Measurements from ENCODE around the gene VAPA.

The VAPA gene

DNA sequence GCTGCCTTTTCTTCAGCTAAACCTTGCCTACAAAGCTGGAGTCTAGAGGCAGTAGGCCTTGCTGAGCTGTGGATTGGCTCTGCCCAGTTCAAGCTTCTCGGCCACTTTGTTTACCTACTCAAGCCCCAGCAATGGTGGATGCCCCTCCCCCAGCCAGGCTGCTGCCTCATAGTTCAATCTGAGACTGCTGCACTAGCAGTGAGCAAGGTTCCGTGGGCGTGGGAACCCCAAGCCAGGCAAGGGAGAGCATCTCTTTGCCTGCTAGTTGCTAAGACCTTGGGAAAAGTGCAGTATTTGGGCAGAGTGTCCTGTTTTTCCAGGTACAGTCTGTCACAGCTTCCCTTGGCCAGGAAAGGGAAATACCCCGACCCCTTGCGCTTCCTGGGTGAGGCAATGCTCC is 68.9 kb downstream of the VAPA start:
- H3K27me3 ChIP-seq (ENCODE audit: control insufficient read depth, insufficient read depth, low read length) = no peaks in the 10 kb centered on the region
- no peaks in the 10 kb centered on the region for H3K36me3 ChIP-seq (ENCODE audit: control insufficient read depth, insufficient read depth, low read length)
- H3K9me3 ChIP-seq (ENCODE audit: control insufficient read depth, insufficient read depth, low read length) = peaks cover 10% of the 10 kb centered on the region; the same call in 1 of the 2 replicates
- no peak overlapping the region for H3K4me3 ChIP-seq (ENCODE audit: low read depth, low read length)
- no peaks in the 10 kb centered on the region for H3K4me1 ChIP-seq (ENCODE audit: control insufficient read depth, insufficient read depth, low read length)
- no peak overlapping the region for H3K9ac ChIP-seq (ENCODE audit: low read depth, low read length)
- H3K27ac ChIP-seq (ENCODE audit: low read depth, low read length) = no peak overlapping the region

DNA sequence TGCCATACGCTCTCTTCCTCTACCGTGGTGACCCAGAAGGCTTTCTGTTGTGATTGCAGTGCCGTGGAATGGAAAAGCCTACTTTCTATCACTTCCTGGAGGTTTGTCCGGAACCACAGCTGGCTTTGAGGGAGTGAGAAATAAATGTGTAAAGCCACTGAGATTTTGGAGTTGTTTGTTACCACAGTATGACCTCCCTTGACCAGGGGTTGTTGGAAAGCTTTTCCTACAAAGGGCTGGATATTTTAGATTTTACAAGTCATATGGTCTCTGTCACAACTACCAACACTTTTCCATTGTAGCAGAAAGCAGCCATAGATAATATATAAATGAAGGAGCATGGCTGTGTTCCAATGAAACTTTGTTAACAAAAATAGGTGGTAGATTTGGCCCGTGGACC is 70.3 kb downstream of the VAPA start:
- no peak overlapping the region for H3K4me3 ChIP-seq (ENCODE audit: low read depth, low read length)
- H3K27ac ChIP-seq (ENCODE audit: low read depth, low read length) = no peak overlapping the region
- no peaks in the 10 kb centered on the region for H3K36me3 ChIP-seq (ENCODE audit: control insufficient read depth, insufficient read depth, low read length)
- no peaks in the 10 kb centered on the region for H3K27me3 ChIP-seq (ENCODE audit: control insufficient read depth, insufficient read depth, low read length)
- H3K9me3 ChIP-seq (ENCODE audit: control insufficient read depth, insufficient read depth, low read length) = peaks cover 10% of the 10 kb centered on the region; the same call in 1 of the 2 replicates
- no peaks in the 10 kb centered on the region for H3K4me1 ChIP-seq (ENCODE audit: control insufficient read depth, insufficient read depth, low read length)
- H3K9ac ChIP-seq (ENCODE audit: low read depth, low read length) = no peak overlapping the region

DNA sequence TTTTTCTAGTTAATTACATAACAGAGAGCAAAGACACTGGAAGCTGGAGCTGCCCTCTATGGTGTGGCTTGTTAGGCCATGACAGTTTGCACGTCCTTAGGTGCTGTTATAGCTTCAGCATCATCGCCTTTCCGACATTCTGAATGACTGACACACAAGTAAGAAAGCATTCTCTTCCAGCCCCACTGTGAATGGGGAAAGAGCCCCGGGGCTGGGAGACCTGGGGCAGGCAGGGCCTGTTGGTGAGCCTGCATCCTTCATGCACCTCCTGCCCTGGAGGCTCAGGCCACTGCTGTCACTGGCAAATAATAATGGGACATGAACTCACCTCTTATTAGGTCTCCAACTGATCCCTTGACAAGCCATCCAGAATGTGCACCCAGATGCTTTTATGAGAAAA is 71.8 kb downstream of the VAPA start:
- H3K4me3 ChIP-seq (ENCODE audit: low read depth, low read length) = no peak overlapping the region
- no peak overlapping the region for H3K9ac ChIP-seq (ENCODE audit: low read depth, low read length)
- H3K27me3 ChIP-seq (ENCODE audit: control insufficient read depth, insufficient read depth, low read length) = no peaks in the 10 kb centered on the region
- H3K36me3 ChIP-seq (ENCODE audit: control insufficient read depth, insufficient read depth, low read length) = no peaks in the 10 kb centered on the region
- H3K9me3 ChIP-seq (ENCODE audit: control insufficient read depth, insufficient read depth, low read length) = peaks cover 10% of the 10 kb centered on the region; the same call in 1 of the 2 replicates
- H3K27ac ChIP-seq (ENCODE audit: low read depth, low read length) = no peak overlapping the region
- H3K4me1 ChIP-seq (ENCODE audit: control insufficient read depth, insufficient read depth, low read length) = no peaks in the 10 kb centered on the region

DNA sequence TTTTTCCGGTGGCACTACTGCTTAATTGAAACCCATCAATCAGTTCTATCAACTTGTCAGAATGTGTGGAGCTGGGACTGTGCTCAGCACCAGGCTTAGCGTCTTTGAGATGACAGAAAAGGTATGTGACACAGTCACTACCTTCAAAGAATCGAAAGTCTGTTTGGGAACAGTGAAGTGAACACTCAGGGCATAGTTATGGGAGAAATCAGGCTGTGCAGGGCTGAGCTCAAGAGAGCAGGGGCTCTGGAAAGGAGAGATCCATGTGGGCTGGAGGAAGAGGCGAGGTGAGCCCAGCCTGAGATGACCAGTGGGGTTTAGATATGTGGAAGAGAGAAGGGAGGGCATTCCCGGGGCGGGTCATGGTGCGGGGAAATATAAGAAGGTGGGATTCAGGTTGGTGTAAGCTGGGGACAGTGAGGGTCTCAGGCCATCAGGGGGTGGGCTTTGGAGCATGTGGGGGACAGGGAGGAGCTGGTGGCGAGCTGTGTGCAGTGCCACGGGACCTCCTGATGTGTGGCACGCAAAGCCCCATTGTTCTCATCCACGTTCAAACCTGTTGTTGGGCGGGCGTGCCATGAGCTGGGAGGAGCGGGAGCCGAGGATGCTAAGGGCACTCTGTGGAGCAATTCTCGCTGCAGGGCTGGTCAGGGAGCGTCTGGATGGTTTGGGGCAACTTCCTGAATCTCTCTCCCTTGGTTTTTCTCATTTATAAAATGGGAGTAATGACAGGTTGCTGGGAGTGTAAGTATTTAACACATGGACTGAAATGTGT is 72.5 kb downstream of the VAPA start:
- H3K9ac ChIP-seq (ENCODE audit: low read depth, low read length) = no peak overlapping the region
- no peaks in the 10 kb centered on the region for H3K27me3 ChIP-seq (ENCODE audit: control insufficient read depth, insufficient read depth, low read length)
- no peaks in the 10 kb centered on the region for H3K36me3 ChIP-seq (ENCODE audit: control insufficient read depth, insufficient read depth, low read length)
- H3K27ac ChIP-seq (ENCODE audit: low read depth, low read length) = no peak overlapping the region
- no peak overlapping the region for H3K4me3 ChIP-seq (ENCODE audit: low read depth, low read length)
- H3K4me1 ChIP-seq (ENCODE audit: control insufficient read depth, insufficient read depth, low read length) = no peaks in the 10 kb centered on the region
- H3K9me3 ChIP-seq (ENCODE audit: control insufficient read depth, insufficient read depth, low read length) = peaks cover 10% of the 10 kb centered on the region; the same call in 1 of the 2 replicates

DNA sequence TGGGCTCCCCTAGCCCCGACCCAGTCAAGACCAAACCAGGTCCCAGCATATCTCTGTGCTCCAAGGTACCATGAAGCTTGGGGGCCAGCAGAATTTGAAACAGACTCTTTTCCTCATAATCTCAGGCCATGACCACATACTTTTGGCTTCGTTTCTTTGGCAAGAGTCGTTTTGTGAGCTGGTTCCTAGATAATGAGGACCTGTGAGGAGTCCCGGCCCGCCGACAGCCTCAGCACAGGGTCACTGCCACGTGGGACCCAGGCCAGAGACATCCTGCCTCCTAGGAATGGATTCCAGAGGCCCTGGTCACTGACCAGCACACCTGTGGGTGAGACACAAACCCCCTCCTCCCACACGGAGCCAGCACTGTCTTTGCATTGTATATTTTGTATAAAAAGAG is 73.5 kb downstream of the VAPA start:
- Histone ChIP-seq H3K9ac (ENCODE audit: low read depth, low read length) (no peak overlapping the region), H3K9me3 (ENCODE audit: control insufficient read depth, insufficient read depth, low read length) (peaks cover 5% of the 10 kb centered on the region; the same call in 1 of the 2 replicates), H3K27me3 (ENCODE audit: control insufficient read depth, insufficient read depth, low read length) (no peaks in the 10 kb centered on the region), H3K27ac (ENCODE audit: low read depth, low read length) (no peak overlapping the region), H3K4me1 (ENCODE audit: control insufficient read depth, insufficient read depth, low read length) (no peaks in the 10 kb centered on the region), H3K36me3 (ENCODE audit: control insufficient read depth, insufficient read depth, low read length) (no peaks in the 10 kb centered on the region), H3K4me3 (ENCODE audit: low read depth, low read length) (no peak overlapping the region)

DNA sequence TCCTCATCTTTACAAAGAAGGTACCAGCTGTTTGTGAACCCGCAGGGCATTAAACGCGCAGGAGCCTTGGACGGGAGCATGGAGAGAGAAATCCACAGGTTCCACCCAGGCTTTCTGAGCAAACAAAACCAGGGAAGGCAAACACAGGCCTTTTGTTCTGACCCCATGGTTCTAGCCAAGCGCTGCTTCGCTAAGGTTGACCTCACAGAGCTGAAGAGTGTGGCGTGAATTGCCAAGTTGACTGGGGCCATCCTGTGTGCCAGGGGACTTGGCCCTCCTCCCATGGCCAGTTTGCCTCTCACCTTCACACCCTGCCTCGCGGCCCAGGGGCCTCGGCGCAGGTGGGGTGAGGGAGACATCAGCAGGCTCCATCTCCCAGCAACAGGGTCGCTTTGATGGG is 74.1 kb downstream of the VAPA start:
- Histone ChIP-seq H3K27ac (ENCODE audit: low read depth, low read length) (no peak overlapping the region), H3K36me3 (ENCODE audit: control insufficient read depth, insufficient read depth, low read length) (no peaks in the 10 kb centered on the region), H3K9ac (ENCODE audit: low read depth, low read length) (no peak overlapping the region), H3K9me3 (ENCODE audit: control insufficient read depth, insufficient read depth, low read length) (no peaks in the 10 kb centered on the region), H3K4me1 (ENCODE audit: control insufficient read depth, insufficient read depth, low read length) (no peaks in the 10 kb centered on the region), H3K4me3 (ENCODE audit: low read depth, low read length) (no peak overlapping the region), H3K27me3 (ENCODE audit: control insufficient read depth, insufficient read depth, low read length) (no peaks in the 10 kb centered on the region)

DNA sequence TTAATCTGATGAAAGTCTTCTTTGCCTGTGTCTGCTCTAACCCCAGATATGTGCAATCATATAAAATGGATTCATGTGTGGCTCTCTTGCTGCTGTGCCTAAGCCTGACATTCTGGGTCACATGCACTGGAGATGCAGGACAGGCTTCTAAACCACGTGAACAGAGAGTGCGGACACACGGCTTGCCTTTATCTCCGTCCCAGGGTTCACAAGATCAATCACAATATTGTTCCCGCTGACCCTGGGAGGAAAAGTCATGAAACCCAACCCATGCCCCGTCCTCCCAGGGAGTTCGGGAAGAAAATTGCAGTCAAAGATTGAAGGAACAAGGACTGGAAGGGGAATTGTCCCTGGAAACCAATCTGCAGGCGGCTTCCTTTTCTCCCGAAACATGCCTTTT is 74.8 kb downstream of the VAPA start:
- Histone ChIP-seq H3K27me3 (ENCODE audit: control insufficient read depth, insufficient read depth, low read length) (no peaks in the 10 kb centered on the region), H3K27ac (ENCODE audit: low read depth, low read length) (no peak overlapping the region), H3K36me3 (ENCODE audit: control insufficient read depth, insufficient read depth, low read length) (no peaks in the 10 kb centered on the region), H3K9me3 (ENCODE audit: control insufficient read depth, insufficient read depth, low read length) (no peaks in the 10 kb centered on the region), H3K4me3 (ENCODE audit: low read depth, low read length) (no peak overlapping the region), H3K9ac (ENCODE audit: low read depth, low read length) (no peak overlapping the region), H3K4me1 (ENCODE audit: control insufficient read depth, insufficient read depth, low read length) (no peaks in the 10 kb centered on the region)

DNA sequence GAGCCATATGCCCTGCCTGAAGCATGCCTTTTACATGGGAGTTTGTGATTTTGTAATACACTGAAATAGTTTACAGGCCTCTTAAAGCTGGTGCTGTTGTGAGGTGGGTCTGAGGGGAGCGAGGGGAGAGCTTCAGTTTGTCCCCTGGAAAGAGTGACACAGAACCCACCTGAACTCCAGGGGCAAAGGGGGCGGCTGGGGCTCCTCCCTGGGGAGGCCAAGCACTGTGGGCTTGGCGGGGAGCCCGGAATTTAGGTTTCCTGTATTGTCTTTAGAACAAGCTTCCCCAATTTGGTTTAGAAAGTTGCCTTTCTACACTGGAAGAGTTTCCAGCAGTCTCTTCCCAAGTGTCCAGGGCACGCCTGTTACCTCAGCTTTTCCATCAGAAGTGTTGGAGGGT is 75.7 kb downstream of the VAPA start:
- Histone ChIP-seq H3K27me3 (ENCODE audit: control insufficient read depth, insufficient read depth, low read length) (no peaks in the 10 kb centered on the region), H3K27ac (ENCODE audit: low read depth, low read length) (no peak overlapping the region), H3K9ac (ENCODE audit: low read depth, low read length) (no peak overlapping the region), H3K4me3 (ENCODE audit: low read depth, low read length) (no peak overlapping the region), H3K4me1 (ENCODE audit: control insufficient read depth, insufficient read depth, low read length) (no peaks in the 10 kb centered on the region), H3K9me3 (ENCODE audit: control insufficient read depth, insufficient read depth, low read length) (no peaks in the 10 kb centered on the region), H3K36me3 (ENCODE audit: control insufficient read depth, insufficient read depth, low read length) (no peaks in the 10 kb centered on the region)

DNA sequence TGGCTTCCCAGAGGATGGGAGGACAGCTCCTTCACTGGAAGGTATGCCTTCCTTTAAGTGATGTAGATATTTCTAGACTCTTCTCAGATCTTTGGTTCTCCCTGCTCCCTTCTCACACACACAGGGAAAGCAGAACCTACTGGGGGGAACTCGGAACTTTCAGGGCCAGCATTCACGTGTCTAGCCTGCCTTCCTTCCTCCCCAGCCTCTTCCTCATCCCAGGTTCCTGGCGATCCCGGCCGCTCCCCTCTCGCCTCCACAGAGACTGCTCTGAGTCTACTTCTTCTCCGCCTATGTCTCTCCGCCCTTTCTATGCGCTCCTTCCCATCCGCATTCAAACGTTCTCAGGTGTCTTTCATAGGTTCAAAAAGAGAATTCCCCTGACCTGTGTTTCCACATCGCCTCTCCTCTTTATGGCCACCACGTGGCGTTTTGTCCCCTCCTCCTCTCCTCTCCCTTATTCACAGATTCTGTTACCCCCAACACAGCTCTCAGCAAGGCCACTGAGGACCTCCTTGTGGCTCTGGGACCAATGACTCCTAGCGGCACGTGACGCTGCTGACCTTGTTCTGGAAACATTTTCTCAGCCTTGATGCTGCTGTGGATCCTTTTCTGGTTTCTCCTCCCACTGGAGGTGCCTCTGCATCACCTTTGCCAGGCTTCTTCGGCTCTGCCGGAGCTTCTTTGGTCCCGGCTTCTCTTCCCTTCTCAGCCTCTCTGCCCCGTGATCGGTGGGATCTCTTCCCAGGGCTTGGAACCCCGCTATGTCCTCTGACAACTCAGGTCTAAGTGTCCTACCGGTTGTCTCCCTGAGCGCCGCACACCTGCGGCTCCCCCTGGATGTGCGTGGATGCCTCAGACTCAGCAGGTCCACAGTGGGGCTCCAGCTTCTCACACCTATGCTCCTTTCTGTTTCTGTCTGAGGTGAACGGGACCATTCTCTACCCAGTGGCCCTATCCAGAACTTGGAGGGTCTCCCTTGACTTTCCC is 77.5 kb downstream of the VAPA start:
- Histone ChIP-seq H3K27ac (ENCODE audit: low read depth, low read length) (no peak overlapping the region), H3K9me3 (ENCODE audit: control insufficient read depth, insufficient read depth, low read length) (no peaks in the 10 kb centered on the region), H3K4me1 (ENCODE audit: control insufficient read depth, insufficient read depth, low read length) (no peaks in the 10 kb centered on the region), H3K36me3 (ENCODE audit: control insufficient read depth, insufficient read depth, low read length) (no peaks in the 10 kb centered on the region), H3K27me3 (ENCODE audit: control insufficient read depth, insufficient read depth, low read length) (no peaks in the 10 kb centered on the region), H3K9ac (ENCODE audit: low read depth, low read length) (no peak overlapping the region), H3K4me3 (ENCODE audit: low read depth, low read length) (no peak overlapping the region)

DNA sequence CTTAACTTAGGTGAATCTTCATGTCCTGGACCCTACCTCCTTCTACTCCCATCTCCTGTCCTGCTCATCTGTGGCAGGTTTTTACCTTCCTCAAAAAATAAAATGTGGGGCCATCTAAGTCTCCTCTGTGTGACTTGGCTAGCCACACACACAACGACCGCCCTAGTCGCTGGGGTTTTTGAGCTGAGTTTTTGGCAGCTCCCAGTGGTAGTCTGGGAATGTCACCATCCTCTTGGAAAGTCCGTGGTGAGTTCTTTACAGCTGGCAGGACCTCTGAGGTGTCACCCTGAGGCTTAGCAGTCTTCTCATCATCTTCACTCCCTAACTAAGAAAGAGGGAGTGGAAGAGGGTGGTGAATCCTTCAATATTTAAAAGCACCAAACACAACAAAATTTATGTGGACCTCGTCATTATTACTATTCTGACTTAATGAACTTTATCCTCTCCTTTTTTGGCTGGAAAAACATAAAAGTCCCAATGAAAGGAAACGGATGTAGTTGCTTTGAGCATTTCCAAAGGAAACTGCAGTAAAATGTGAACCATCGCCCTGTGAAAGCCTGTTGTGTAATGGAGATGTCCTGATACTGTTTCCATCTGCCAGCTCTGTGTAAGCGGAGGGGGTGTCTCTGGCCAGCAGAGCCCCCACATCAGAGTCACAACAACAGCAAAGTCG is 78.6 kb downstream of the VAPA start:
- Histone ChIP-seq H3K36me3 (ENCODE audit: control insufficient read depth, insufficient read depth, low read length) (no peaks in the 10 kb centered on the region), H3K27me3 (ENCODE audit: control insufficient read depth, insufficient read depth, low read length) (no peaks in the 10 kb centered on the region), H3K4me1 (ENCODE audit: control insufficient read depth, insufficient read depth, low read length) (no peaks in the 10 kb centered on the region), H3K4me3 (ENCODE audit: low read depth, low read length) (no peak overlapping the region), H3K9me3 (ENCODE audit: control insufficient read depth, insufficient read depth, low read length) (no peaks in the 10 kb centered on the region), H3K9ac (ENCODE audit: low read depth, low read length) (no peak overlapping the region), H3K27ac (ENCODE audit: low read depth, low read length) (no peak overlapping the region)
